Measurements from ENCODE around the gene SP8.

The SP8 gene

GRCh38 chr7:20793694-20794394 lies 7.2 kb upstream of the SP8 start:
- DNase-seq, result no peak

DNA sequence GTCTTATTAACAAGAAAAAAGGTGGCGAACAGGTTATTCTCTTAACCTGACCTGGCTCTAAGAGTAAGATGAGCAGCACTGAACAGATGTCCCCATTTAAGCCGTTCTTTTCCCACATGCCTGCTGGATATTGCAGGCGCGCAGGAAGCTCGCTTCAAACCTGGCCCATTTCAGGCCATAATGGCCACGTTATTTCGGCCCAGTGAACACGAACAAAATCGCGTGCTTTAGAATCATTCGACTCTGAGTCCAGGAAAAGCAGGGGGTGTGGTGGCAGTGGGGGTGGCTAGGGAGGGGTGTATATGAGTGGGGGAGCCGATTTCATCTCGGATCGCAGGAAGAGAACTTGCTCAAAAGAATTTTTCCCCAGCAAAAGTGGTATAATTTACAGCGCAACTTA lies 6.6 kb upstream of the SP8 start:
- no peak for DNase-seq

GRCh38 chr7:20791538-20792434 lies 5.1 kb upstream of the SP8 start:
- no peak for DNase-seq

GRCh38 chr7:20790375-20790774 lies 3.7 kb upstream of the SP8 start:
- DNase-seq, result no peak

DNA sequence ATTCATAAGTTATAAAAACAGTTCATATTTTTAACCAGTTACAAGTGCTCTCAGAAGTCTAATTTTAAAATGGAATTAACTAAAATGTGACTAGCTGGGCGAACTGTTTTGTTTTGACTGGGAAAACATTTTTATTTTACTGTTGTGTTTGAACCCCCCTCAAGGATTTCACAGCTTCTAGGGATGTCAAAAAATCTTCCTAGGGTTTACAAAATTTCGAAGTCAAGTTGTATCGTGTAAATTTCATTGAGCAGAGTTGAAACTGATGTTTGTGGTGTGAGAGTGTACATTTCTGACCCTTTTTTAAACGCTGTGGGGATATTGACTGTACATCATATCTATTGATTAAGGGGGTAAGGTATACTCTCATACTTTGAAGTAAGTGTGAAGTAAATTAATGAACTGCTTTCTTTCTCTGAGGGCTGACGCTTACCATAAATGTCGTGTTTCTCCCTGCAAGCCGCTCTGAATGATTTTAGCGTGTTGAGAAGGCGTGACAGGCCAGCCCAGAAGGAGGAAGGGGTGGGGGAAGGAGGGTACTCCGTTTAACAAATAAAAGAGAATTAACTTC lies 1.8 kb upstream of the SP8 start:
- no peak for DNase-seq

DNA sequence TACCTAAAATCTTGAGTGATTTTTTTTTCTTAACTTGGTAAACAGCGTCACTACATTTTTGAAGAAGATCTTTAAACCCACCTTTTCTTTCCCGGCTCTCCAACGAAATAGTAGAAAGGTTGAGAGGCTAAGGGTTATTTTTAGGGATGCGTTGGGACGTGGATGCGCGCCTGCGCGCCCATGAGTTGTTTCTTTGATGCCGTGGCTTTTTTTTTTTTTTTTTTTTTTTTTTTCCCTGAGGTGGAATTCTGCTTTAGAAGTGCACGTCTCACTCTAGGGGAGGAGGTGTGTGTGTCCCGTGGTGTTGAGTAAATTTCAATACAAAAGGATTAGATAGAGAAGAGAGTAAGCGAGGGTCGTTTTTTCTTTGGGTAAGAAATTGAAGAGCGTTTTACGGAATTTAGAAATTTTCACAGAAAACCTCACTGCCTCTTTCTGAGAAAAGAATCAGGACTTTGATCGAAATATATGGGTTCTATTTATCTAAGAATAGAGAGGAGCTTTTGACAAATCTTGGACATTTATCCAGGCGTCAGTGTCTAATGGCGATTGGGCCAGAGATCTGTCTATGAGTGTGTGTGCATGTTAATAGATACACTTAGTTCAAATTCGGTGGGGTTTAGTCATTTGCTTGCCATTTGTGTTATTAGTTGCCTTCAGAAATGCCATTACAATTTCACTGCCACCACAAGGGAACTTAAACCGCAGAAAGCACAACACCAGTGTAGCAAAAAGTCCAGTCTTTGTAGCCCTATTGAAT lies 1.2 kb upstream of the SP8 start:
- no peak for DNase-seq

GRCh38 chr7:20786421-20786778 lies 286 bp downstream of the SP8 start:
- DNase-seq, result no peak

- DNase-seq, result no peak
These were observed 655 bp downstream of the SP8 start for GRCh38 chr7:20786049-20786412.

DNA sequence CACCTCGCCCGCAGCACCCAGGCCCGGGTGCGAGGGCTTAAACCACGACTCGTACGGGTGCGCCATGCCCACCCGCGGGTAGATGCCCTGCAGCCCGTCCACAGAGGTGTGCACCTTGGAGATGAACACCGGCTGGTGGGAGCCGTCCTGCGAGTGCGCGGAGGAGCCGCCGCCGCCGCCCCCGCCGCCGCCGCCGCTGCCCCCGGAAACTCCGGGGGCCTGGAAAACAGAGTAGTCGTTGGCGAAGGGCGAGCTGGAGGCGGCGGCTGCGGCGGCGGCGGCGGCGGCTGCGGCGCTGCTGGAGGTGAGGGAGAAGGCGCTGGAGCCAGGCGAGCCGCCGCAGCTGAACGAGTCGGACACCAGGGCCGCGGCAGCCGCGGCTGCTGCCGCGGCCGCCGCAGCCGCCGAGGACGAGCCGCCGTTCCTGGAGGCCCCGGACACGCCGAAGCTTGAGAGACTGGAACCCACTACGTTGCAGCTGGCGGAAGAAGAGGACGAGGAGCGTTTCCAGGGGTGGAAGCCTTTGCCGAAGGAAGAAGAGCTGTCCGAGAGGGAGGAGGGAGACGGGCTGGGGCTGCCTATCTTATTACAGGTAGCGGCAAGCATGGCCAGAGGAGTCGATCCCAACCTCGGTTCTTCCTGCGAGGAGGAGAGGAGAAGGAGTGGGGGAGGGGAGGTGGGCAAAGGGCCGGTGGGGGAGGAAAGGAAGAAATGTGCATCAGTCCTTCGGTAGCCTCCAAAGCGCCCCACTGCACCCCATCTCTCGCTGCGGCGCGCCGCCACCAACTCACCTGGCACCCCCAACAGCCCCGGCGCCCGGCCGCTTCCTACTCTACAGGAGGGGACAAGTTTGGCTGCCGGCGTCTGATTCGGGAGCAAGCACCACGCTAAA lies 1.3 kb downstream of the SP8 start:
- DNase-seq, result no peak

GRCh38 chr7:20784388-20785156 lies 2.1 kb downstream of the SP8 start:
- no peak for DNase-seq

DNA sequence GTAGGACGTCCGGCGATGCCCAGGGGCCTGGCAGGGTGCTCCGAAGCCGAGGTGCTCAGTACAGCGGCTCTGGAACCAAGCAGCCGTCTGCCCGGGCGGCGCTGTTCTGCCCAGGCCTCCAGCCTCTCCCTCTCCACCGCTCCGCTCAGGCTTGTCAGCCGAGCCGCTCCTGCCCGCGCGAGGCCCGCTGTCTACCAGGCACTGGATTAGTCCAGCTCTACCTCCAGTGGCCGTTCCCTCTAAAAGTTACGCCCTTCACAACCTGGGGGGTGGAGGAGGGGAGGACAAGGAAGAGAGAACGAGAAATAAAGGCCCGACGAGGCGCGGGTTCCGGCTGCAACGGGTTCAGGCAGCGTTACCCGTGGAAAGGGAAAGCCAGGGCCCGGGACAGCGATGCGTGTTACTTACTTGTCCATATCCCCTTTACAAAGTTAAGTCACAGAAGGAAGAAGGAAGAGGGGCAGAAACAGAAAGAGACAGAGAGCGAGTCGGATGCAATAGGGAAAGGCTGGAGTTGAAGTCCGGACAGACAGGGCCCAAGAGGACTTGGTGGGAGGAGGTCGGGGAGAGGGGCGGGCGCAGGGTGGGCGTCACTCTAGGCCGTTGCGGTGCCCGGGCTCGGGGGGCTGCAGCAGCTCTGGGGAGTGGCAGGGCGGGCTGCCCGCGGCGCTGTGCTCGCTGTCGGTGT lies 2.8 kb downstream of the SP8 start:
- no peak for DNase-seq

DNA sequence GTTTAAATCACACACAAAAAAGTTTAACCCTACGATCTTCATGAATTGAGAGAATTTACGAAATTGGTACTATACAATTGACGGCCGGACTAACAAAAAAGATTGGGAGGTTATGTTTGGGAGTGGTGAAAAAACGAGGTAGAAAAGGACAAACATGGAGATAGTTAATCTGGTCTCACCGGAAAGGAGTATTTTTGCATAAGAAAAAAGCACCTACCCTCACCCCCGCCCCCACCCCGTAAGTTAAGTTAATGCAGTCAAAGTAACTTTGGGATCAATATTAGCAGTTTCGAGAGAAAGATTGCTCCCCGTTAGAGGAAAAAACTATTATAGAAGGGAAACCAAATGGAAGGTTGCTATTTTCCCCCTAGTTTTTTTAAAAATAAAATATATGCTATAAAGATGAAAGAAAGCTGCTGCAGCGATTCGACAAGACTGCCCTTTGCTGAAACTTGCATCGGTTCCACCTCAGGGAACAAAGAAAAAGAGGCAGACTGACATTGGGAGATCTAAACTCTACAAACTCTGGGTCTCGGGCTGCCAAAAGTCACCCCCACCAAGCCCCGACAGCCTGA lies 3.5 kb downstream of the SP8 start:
- no peak for DNase-seq

DNA sequence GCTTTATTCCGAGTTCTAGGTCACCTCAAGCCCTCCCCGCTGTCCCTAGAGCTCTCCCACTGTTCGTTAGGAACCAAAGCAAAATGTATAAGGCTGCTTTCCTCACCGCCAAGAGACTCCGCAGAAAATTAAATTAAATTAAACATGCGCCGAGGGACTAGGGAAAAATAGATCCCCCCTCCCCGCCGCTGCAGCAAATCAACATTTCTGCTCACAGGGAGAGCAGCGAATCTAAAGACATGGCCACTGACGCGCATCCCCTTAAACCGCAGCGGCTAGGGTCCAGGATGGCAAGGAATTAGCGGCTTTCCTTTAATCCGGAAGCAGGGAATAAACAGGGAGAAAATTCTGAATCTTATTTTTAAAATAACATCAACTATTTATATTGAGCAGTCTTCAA lies 7.6 kb downstream of the SP8 start:
- no peak for DNase-seq

GRCh38 chr7:20778063-20778721 lies 8.5 kb downstream of the SP8 start:
- no peak for DNase-seq

DNA sequence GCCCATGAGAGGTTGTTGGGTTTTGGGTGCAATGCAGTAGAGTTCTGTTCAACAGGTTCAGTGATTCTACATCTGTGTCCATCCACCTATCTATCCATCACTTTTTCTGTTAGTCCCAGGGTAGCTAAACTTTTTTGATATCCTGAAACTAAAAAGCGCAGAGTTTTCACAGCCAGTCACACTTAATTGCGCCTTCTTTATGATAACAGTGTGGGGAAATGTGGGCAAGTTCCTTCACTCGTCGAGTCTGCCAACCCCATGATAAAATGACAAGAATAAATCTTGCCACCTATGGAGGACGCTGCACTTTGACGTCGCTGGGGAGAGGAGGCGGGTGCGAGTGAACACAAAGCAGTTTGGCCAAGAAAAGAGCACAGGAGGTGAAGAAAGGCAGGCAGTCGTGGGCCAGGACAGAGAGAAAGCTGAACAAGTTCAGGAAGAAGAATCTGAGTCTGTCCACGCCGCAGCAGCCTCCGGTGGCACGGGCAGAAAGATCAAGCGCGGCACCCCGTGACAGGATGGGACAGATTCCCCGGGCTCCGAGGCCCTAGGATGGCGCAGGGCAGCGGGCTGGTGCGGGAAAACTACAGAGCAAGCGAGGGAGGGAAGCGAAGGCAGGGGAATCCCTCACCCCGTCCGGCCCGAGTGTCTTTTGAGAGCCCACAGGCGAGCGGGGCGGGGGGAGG lies 9.2 kb downstream of the SP8 start:
- no peak for DNase-seq

- no peak for DNase-seq
These were observed 9.7 kb downstream of the SP8 start for GRCh38 chr7:20776942-20777341.

DNA sequence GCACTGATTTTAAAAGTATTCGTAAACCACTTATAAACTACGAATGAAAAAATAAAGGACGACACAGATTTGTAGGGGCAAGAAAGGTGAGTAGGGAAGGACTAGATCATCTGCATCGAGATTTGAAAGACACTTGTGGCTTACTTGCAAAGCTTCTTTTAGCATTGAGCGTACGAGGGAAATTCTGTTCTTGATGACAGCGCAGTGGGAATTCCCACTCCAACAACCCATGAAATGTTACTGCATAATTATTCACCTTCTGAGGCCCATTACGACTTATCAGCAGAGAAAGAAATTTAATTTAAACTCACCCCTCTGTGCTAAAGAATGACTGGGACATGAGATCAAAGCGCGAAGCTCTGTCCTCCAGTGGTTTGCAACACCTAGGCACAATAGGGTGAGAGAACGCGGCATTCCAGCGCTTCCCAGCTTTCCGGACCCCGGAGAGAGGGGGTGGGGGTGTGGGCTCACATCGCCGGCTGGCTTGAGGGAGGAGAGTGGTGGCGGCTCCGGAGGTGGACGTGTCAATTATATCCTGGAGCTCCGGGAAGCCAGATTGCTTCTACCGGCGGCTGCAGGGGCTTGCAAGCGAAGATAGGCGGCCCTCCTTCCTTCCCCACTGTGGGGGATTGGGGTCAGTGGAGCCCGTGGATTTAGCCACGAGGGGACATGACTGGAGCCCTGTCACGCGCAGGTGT lies 10.3 kb downstream of the SP8 start:
- DNase-seq, result no peak

- DNase-seq, result no peak
These were observed 32.7 kb downstream of the SP8 start for GRCh38 chr7:20754001-20754400.

DNA sequence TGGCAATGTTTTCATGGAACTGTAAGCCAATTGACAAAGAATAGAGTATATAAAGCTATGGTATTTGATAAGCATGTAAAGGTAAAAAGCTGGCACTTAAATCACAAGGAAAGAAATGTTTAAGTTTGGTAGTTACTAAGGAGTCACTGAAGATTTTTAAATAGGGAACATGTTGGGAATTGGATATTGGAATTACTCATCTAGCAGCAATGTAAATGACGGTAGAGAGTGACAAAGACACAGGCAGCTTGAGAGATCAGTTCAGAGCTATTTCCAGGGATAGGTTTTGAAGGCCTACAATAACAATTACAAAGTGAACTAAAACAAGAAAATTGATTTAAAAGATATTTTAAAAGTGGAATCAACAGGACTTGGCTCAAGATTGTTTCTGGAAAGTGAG lies 36.8 kb downstream of the SP8 start:
- no peak for DNase-seq

All from NCI-H1694 (cell line).